Neural progenitor cell (in vitro differentiated cells): ENCODE measurements around the gene VPS72.

Source experiments
- EZH2 ChIP-seq: fragments of 200-600 bp; sonication (generic); IDR thresholded peaks from 2 replicates; pipeline ENCODE4 v1.6.1; 2017; ENCODE audit warnings: antibody characterized with exemption, mild to moderate bottlenecking, moderate library complexity
- EZH2phosphoT487 ChIP-seq: fragments of 200-600 bp; sonication (generic); IDR thresholded peaks from 2 replicates; pipeline ENCODE4 v1.6.1; 2017; ENCODE audit warnings: antibody characterized with exemption
- TF ChIP-seq, protein P1 (sequence below): fragments of 200-600 bp; sonication (generic); IDR thresholded peaks from 2 replicates; pipeline ENCODE4 v1.5.1; 2017; ENCODE audit warnings: antibody characterized with exemption, mild to moderate bottlenecking

DNA sequence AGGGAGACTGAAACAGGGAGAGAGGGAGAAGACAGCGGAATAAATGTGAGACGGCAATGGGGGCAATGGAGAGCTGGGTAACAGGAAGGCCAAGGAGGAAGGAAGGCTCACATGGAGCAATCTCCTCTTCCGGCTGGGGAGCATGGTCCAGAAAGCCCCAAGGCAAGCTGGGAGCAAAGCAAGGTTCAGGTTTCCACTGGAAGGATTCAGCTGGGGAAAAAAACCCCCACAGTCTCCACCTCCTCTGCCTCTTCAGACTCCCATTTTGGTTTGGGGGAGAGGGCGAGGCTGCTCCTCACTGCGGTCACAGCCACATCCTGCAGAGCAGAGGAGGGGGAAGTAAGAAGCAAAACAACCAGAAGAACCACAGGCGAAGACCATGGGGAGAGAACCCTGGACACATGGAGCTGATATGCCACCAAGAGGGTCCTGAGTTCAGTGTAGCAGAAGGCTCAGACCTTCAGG lies 32.9 kb downstream of the VPS72 start:
- TF ChIP-seq, protein P1, sequence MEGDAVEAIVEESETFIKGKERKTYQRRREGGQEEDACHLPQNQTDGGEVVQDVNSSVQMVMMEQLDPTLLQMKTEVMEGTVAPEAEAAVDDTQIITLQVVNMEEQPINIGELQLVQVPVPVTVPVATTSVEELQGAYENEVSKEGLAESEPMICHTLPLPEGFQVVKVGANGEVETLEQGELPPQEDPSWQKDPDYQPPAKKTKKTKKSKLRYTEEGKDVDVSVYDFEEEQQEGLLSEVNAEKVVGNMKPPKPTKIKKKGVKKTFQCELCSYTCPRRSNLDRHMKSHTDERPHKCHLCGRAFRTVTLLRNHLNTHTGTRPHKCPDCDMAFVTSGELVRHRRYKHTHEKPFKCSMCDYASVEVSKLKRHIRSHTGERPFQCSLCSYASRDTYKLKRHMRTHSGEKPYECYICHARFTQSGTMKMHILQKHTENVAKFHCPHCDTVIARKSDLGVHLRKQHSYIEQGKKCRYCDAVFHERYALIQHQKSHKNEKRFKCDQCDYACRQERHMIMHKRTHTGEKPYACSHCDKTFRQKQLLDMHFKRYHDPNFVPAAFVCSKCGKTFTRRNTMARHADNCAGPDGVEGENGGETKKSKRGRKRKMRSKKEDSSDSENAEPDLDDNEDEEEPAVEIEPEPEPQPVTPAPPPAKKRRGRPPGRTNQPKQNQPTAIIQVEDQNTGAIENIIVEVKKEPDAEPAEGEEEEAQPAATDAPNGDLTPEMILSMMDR = no peak
- no peak for TF ChIP-seq EZH2phosphoT487
- TF ChIP-seq EZH2 = no peak
